ENCODE results near the gene EPM2AIP1.

The EPM2AIP1 gene

DNA sequence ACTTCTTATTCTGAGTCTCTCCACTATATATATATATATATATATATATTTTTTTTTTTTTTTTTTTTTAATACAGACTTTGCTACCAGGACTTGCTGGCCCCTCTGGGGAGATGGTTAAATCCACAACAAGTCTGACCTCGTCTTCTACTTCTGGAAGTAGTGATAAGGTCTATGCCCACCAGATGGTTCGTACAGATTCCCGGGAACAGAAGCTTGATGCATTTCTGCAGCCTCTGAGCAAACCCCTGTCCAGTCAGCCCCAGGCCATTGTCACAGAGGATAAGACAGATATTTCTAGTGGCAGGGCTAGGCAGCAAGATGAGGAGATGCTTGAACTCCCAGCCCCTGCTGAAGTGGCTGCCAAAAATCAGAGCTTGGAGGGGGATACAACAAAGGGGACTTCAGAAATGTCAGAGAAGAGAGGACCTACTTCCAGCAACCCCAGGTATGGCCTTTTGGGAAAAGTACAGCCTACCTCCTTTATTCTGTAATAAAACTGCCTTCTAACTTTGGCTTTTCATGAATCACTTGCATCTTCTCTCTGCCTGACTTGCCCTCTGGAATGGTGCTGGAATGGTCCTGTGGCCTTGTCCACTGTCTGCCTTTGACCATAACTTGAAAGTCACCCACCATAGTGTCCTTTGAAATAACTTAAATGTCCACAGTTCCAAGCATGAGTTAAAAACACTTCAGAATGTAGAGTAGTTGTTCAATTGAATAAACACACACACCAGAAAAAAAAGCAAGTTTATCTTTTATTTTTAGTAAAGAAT is 32.8 kb upstream of the EPM2AIP1 start:
- TF ChIP-seq ZFX (IDR thresholded peaks at IDR 0.05; ENCODE audit: borderline replicate concordance) = no peak
- TF ChIP-seq, protein P1, sequence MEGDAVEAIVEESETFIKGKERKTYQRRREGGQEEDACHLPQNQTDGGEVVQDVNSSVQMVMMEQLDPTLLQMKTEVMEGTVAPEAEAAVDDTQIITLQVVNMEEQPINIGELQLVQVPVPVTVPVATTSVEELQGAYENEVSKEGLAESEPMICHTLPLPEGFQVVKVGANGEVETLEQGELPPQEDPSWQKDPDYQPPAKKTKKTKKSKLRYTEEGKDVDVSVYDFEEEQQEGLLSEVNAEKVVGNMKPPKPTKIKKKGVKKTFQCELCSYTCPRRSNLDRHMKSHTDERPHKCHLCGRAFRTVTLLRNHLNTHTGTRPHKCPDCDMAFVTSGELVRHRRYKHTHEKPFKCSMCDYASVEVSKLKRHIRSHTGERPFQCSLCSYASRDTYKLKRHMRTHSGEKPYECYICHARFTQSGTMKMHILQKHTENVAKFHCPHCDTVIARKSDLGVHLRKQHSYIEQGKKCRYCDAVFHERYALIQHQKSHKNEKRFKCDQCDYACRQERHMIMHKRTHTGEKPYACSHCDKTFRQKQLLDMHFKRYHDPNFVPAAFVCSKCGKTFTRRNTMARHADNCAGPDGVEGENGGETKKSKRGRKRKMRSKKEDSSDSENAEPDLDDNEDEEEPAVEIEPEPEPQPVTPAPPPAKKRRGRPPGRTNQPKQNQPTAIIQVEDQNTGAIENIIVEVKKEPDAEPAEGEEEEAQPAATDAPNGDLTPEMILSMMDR (IDR thresholded peaks at IDR 0.05) = no peak
- H3K27ac ChIP-seq = no peak overlapping the region

DNA sequence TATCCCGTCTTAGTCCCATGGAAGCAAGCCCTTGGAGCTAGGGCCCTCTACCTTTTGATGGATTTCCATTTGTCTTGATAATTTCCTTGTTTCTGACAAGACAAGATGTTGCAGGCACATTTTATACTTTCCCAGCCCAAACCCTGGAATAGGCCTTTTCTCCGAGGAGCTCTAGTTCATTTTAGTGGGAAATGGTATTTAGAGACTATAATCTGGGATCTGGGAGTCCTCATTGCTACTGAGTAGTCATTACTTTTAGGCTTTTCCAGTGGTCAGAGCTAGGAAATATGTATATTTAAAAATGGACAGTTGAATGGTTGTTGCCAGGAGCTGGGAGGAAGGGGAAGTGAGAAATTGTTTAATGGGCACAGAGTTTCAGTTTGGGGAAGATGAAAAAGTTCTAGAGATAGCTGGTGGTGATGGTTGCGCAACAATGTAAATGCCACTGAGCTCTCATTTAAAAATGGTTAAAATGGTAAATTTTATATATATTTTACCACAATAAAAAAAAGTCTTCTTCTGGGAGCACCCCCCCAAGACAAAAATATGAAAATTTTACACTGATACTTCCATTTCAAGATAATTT is 32.0 kb upstream of the EPM2AIP1 start:
- no peak overlapping the region for H3K27ac ChIP-seq

DNA sequence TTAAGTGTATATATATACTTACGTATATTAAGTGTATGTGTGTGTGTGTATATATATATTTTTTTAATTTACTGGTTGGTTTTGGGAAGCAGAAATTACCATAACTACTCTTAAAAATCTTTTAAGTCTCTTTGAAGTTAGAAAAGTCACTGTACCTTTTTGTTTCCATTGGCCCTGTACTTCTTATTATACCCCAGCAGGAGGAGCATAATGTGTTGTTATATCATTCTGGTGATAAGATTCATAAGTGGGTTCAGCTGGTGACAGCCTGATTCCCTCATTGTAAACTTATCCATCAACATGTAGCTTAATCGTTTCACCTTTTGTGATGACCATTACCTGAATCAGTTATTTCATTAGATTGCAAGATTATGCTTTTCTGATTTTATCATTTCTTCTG is 31.2 kb upstream of the EPM2AIP1 start:
- no peak for TF ChIP-seq ZFX (IDR thresholded peaks at IDR 0.05; ENCODE audit: borderline replicate concordance)
- TF ChIP-seq, protein P1 (IDR thresholded peaks at IDR 0.05) = peak; percentile 22
- H3K27ac ChIP-seq = no peak overlapping the region

More for the DNA sequence above, 32.0 kb upstream of the EPM2AIP1 start:
- TF ChIP-seq, protein P1 (IDR thresholded peaks at IDR 0.05) = no peak
- no peak for TF ChIP-seq ZFX (IDR thresholded peaks at IDR 0.05; ENCODE audit: borderline replicate concordance)

DNA sequence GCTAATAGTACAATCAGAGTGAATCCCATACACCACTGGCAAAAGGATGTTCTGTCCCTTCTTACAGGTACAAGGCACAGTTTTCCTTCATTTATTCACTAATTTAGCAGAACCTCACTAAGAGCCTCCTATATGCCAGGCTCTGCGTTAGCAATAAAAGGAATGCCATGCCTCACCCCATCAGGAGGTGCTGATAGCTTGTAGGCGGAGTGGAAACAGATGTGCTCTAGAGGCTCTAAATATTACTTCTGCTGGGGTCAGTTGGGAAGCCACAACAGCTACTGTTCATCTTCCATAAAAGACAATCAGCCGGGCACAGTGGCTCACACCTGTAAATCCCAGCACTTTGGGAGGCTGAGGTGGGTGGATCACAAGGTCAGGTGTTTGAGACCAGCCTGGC is 24.8 kb upstream of the EPM2AIP1 start:
- H3K27ac ChIP-seq = no peak overlapping the region
- TF ChIP-seq, protein P1 (IDR thresholded peaks at IDR 0.05) = no peak

DNA sequence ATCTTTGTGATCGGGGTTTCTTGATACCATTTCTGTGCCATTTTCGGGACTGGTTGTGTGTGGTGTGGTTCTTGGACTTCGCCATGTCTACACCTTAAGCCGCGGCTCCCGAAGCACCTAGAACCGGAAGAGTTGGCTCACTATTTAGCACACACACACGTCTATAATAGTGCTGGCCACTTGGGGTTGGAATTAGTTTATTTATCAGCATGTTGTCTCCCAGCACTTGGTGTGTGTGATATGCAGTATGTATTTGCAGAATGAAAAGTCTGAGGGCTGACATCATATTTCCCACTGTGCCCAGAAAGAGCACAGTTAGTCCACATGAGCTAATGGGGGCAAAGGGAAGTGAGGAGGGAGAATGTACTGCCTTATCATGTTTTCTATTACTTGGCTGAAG is 24.0 kb upstream of the EPM2AIP1 start:
- no peak for TF ChIP-seq ZFX (IDR thresholded peaks at IDR 0.05; ENCODE audit: borderline replicate concordance)
- TF ChIP-seq, protein P1 (IDR thresholded peaks at IDR 0.05) = no peak
- no peak overlapping the region for H3K27ac ChIP-seq

DNA sequence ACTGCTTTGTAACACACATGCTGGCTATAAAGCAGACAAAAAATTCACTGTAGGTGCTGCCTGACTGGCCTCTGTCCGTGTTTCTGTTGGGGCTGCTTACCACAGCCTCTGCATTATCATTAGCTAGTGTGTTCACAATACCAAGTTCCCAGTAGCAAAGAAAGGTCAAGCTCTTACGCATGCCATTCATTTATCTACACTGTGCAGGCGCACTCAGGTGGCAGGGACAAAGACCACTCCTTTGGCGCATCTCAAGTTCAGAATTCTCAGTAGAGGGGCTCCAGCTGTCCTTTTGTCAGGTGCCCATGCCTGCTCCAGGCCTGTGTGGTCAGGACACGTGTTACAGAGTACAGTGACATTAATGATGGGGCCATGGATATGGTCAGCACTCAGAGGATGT is 22.7 kb upstream of the EPM2AIP1 start:
- TF ChIP-seq, protein P1 (IDR thresholded peaks at IDR 0.05) = no peak
- no peak for TF ChIP-seq ZFX (IDR thresholded peaks at IDR 0.05; ENCODE audit: borderline replicate concordance)
- no peak overlapping the region for H3K27ac ChIP-seq

DNA sequence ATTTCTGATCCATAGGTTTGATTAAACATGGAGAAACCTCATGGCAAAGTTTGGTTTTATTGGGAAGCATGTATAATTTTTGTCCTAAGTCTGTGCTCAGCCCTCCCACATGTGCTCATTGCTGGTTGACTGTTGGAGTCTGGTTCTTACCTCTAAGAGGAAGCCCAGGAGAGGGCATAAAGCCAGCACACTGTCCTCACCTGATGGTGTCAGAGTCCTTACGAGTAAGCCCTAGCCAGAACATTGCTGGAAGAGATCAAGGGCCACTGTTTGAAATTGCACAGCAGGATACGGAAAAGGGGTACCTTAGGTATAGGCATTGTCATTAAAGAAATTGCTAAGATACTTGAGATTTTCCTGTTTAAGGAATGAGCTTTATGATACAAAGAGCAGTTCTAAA is 21.7 kb upstream of the EPM2AIP1 start:
- no peak overlapping the region for H3K27ac ChIP-seq
- TF ChIP-seq, protein P1 (IDR thresholded peaks at IDR 0.05) = no peak
- no peak for TF ChIP-seq ZFX (IDR thresholded peaks at IDR 0.05; ENCODE audit: borderline replicate concordance)
